ENCODE results near the gene GRIA3.

GRCh38 chrX:123291623-123292022 lies 107.5 kb downstream of the GRIA3 start:
- TF ChIP-seq CTCF (IDR thresholded peaks at IDR 0.05) (no peak), EZH2 (IDR thresholded peaks at IDR 0.05) (no peak), EZH2phosphoT487 (IDR thresholded peaks at IDR 0.05) (no peak)

Data from neural progenitor cell (in vitro differentiated cells).